NCI-H2171 treated with DMSO at 0.1 percent for 48 hours (cell line): Measurements from ENCODE around the gene PHF24.
A peak's percentile ranks its signal among the peaks of the same experiment; 100 is the strongest.
"Not testable (repeated sequence)": the region's sequence is repeated elsewhere in the genome, so short reads cannot be mapped to it uniquely, and the experiment has no call there.

Experiments
- DNase-seq: peaks from one replicate; lab custom pipeline; 2025; lab: John Stamatoyannopoulos, UW

PHF24 gene

DNA sequence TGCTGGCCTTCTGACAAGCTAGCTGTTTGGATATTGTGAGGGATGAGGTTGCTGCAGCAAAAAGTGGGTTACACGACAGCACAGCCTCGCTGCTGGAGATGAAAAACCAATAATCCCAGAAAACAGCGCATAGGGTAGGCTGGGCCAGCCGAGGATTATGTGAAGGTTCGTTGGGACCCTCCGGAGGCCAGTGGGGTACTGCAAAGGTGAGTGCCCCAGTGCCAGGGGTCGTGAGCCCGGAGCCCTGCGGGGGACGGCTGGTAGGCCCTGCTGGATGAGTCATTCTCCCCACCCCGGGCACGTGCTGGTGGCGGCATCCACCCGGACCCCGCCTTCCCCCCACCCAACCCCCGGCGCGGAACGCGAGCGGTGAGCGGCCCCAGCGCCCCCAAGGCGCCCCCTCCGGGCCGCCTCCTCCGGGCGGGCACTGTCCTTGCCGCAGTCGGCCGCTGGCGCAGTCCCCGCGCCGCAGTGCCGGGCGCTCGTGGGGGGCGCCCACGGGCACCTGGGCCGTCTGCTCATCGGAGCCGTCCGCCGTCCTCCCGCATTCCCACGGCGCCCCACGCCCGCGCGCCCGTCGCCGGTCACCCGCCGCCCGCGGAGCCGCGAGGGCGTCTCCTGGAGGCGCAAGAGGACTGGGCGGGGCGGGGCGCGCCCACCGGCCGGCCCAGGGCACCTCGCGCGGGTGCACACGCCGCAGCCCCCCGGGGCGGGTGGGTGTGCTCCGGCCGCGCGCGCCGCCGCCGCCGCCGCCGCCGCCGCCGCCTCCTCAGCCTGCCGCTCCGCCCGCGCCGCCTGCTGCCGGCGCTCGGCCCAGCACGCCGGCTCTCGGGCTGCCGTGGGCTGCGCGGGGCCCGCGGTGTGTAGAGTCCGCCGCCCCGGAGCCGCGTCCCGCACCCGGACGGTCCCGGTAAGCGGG, at the start of gene PHF24:
Gene PHF24, plus strand, starts transcription at position 794 of the 919 bp plus-strand sequence. CDS start 13,014 bp downstream, outside the sequence.
- DNase-seq, result no peak

DNA sequence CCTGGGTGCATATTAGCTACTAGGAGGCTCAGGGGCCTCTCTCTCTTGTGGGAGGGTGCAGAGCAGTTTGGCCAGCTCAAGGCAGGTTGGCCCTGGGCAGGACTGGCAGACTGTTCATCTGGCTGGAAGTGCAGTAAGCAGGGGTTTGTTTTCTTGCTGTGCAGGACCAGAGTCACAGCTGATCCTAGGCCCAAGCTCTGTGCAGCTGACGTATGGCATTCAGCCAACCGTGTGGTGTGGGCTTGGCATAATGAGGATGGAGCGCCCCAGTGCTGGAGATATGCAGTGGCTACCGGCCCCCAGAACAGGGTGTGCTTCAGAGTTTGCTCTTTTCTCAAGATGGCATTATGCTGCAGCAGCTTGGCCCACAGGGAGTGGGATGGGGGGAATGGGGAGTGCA, 31.0 kb upstream of the PHF24 start:
- no peak for DNase-seq

DNA sequence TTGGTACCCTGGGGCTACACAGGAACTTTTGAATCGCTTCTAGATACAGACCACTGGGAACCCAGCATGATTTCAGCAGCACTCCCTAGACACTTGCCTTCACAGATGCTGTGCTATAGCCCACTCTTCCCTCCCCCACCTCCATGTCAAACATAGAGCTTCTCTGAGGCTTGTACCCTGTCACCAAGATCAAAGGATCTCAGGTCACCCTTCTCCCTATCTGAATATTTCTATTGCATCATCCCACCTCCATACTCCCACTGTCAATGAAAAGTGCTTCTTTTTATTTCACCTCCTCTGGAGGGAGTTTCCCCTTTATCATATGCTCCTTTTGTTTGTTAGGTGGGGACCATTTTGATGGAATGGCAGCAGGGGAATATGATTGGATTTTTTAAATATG, 29.2 kb upstream of the PHF24 start:
- DNase-seq, result no peak

DNA sequence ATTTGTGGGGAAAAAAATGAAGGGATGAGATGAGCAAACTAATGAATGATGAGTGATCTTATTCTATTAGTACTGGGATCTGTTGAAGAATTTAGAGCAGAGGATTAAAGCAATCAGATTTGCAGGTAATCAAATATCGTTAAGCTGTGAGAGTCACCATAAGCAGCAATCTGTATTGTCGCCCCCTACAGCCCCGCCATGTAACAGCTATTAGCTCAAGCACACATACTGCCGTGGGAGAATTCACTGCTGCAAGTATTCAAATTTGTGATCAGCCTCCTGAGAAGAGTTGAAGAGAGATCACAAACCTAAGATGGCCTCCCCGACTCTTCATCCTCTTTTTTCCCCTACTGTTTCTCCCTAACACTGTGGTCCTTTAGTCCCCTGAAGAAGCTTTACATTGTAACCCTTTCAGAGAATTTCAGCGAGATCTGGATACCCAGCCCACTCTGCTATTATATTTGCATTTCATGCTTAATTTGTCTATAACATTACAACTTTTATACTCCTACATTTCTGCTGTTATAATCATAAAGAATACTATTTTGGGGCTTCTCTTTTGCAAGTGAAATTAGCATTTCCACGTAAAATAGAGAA, 28.5 kb upstream of the PHF24 start:
- DNase-seq, result peak; percentile 4

DNA sequence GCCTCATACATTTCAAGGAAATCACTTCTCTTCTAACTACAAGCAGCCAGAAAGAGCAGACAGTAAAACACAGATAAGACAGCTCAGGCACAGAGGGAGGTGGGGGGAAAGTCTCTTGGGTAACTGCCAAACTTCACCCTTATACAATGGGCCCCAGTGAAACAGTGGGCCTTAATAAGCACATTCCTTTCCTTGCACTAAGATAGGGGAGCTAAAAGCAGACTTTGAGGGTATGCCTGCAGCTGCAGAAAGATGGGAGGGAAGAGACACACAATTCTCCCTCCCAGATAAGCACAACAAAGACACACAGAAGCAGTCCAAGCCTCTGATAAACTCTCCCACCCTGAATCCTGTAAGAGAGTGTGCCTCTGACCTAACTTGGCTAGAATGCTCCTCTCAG, 18.1 kb upstream of the PHF24 start:
- not testable (repeated sequence) for DNase-seq

DNA sequence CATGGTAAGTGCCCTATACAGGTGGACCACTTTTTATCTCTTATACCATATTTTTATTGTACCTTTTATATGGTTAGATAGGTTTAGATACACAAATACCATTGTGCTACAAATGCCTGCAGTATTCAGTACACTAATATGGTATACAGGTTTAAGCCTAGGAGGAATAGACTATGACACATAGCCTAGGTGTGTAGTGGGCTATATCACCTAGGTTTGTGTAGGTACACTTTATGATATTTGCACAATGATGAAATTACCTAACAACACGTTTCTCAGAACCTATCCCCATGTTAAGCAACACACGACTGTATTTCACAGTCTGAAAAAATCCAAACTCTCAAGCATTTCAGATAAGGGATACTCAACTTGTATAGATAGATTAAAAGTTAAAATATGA, 9.6 kb upstream of the PHF24 start:
- DNase-seq, result no peak

- DNase-seq, result no peak
These were observed 3.9 kb upstream of the PHF24 start for GRCh38 chr9:34954225-34954624.

DNA sequence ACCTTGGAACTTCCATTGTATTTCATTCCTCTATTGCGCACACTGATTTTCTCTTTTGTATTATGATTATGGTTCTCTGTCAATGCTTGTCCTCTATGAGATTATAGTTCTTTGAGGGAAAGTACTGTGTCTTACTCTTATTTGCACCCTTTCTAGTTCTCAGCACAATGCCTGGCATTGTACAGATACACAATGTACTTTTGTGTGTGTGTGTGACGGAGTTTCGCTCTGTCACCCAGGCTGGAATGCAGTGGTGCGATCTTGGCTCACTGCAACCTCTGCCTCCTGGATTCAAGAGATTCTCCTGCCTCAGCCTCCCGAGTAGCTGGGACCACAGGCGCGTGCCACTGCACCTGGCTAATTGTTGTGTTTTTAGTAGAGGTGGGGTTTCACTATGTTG, 2.0 kb upstream of the PHF24 start:
- DNase-seq, result not testable (repeated sequence)

GRCh38 chr9:34956648-34957047, 1.4 kb upstream of the PHF24 start:
- no peak for DNase-seq

- DNase-seq, result no peak
These were observed 412 bp downstream of the PHF24 start for GRCh38 chr9:34958411-34958982.

DNA sequence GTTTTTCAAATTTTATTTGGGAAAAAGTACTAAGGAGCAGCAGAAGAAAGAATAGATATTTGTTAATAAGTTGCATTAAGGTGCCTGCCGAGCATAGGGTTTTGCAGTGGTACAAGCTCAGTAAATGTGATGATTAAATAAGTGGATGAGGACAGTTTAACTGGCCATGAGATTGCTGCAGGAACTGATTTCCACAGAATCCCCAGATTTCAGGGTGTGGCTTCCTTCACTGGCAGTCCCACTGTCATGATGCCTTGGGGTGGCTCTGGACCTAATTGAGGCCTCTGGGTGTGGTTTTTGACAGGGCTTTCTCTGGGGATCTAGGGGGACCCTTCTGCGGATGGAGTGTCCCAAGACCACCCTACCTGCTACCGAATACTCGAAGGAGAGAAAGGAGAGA, 1.4 kb downstream of the PHF24 start:
- no peak for DNase-seq

DNA sequence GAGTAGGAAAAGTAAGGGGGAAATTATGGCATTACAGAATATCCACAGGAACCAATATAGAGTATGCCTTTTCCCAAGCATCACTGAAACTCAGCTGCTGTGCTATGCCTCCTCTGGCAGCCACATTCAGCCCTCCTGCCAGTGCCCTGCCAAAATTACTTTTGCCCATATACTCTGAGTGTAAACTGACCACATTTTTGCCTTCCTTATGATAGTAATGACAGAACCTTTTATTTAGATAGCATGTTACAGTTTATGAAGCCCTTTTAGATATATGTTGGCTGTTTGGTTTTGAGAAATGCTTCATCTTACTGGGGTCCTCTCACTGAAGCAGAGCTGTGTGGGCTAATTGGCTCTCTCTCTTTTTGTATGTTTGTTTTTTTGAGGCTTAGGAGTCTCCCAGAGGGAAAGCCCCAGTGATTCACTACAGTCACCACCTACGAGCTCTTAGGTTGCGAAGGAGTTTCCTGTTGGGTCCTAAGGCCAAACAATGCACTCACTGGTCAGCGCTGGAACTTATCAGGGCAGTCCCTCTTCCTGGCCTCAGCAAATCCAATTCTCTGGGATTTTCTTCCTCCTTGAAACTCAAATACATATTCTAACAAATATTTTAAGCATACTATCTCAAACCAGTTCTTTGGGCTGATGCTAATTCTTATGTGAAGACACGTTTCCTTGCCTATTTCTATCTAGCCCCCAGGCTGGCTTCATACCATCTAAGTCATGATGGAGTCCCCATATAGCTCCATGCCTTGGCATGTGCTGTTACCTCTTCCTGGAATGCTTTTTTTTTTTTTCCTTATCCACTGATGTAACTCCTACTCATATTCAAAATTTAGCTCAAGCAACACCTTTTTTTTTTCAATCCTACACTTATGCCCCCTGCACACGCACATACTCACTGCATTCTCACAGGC, 3.7 kb downstream of the PHF24 start:
- DNase-seq, result no peak

- no peak for DNase-seq
These were observed 4.5 kb downstream of the PHF24 start for GRCh38 chr9:34962546-34962945.

DNA sequence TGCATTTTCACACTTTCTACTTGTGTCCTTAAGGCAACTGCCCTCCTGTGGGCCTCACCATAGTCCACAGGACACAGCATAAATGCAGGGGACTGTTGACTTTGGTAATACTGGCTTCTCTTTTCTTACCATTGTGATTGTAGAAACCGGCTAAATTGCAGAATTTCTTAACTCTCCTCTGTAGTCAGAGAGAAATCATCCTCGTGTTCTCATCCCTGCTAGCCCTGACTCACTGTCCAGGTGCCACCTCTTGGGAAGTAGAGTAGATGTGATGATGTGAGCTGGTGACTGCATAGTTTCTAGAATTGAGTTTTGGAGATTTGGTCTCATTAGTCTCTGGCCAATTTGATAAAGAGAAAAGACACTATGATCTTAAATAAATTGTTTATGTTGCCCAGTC, 5.5 kb downstream of the PHF24 start:
- no peak for DNase-seq

DNA sequence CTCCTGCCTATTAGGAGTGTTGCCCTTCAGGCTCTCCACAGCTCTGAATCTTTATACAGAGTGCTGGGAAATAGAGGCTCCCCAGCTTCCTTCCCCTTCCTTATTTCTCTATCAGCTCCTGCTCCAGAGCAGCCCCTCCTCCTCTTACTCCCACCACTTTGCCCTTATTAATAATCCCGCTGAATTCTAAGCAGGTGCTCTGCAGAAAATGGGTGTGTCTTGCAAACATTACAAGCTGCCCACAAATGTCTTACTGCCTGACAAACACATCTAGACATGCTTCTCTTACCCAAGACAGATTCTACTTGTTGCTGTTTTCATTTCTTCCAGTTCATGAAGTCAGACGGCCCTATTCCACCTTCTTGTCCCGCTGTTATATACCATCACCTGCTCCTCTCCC, 6.4 kb downstream of the PHF24 start:
- peak; percentile 41 for DNase-seq

- no peak for DNase-seq
These were observed 13.2 kb downstream of the PHF24 start for GRCh38 chr9:34971146-34971811.

DNA sequence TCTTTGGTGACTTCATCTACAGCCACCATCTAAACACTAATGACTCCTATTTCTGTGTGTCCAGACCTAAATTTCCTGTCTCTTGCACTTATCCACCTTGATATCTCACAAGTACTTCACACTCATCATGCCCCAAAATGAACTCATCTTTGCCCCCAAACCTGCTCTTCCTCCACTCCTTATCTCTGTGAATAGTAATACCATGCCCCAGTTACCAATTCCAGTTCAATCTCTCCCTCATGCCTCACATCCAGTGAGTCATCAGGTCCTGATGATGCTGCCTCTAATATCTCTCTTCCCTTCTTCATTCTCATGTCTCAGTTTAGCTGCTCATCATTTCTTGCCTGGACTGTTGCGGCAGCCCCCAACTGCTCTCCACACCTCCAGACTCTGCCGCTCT, 16.6 kb downstream of the PHF24 start:
- no peak for DNase-seq

DNA sequence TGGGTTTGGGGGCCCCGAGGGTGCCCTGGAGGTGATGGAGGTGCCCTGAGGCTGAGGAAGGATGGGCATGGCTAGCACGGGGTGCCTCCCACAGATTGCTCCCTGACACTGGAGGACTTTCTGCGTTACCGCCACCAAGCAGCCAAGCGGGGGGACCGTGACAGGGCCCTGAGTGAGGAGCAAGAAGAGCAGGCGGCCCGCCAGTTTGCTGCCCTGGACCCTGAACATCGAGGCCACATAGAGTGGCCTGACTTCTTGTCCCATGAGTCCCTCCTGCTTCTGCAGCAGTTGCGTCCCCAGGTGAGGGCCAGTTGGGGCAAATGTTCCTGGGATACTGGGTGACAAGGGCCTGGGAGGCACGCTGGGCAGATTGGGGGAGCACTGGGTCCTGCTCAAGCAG, 18.4 kb downstream of the PHF24 start:
- DNase-seq, result no peak

DNA sequence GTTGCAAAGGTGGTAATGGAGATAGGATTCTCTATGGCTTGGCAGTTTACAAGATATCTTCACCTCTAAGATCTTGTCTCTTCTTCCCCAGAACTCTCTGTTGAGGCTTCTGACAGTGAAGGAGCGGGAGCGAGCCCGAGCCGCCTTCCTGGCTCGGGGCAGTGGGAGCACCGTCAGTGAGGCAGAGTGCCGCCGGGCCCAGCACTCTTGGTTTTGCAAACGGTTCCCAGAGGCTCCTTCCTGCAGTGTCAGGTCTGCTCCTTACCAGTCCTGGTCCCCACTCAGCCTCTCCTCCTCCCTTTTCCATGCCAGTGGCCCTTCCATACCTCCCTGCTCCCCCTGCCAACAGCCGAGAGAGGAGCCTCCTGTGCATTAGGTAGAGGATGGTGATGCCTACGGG, 18.9 kb downstream of the PHF24 start:
- no peak for DNase-seq

DNA sequence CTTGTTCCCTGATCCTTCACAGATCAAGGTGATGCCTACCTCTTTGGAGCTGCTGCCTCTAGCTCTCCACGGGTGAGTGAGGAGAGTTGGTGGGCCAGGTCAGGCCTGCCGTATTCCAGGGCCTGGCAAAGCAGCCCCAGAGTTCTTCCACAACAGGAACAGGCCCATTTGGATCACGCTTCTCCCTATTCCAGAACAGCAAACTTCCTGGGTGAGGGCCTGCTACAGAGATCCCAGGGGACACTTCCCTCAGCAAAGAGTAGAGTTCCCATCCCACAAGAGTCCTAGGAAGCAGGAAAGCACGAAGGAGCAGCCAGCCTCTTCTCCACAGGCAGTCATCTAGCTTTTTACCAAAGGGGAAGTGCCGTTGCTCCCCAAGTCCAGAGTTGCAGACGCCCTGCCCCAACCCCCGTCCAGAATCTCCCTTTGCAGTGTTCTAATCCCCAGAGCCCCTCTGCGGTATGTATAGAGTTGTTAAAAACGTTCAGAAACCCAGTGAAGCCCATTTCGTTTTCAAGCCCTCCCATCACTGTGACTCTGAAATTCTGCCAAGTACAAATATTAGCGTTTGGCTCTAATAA, 22.2 kb downstream of the PHF24 start:
- no peak for DNase-seq

GRCh38 chr9:34982361-34982760, 24.3 kb downstream of the PHF24 start:
- DNase-seq, result no peak
